GM19351 (cell line): Measurements from ENCODE around the gene CCSER1.
"Not testable (repeated sequence)": the region's sequence is repeated elsewhere in the genome, so short reads cannot be mapped to it uniquely, and the experiment has no call there.

Experiments
- ATAC-seq: cut with Tn5 transposase; IDR thresholded peaks from one replicate; pipeline ENCODE4 v1.9.1; 2021; ENCODE audit warnings: mild to moderate bottlenecking, moderate library complexity; ENCODE audit not compliant: unreplicated experiment

Gene CCSER1

DNA sequence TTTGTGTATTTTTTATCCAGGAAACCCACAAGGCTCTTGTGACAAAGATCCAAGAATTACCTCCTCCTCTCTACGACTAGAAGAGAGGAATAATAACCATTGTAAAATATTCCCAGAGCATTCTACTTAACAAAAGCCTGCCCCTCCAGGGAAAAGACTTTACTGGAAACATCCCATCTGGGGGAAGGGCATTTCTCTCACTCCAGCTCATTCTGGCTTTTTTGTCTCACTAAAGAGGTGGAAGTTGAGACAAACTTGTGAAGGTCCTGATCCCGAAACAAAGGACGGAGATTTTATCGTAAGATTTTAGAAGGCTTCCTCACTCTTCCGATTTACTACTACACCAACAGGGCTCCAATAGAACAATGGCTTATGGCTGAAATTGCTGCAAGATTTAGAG, 1484.6 kb downstream of the CCSER1 start:
- ATAC-seq = no peak

DNA sequence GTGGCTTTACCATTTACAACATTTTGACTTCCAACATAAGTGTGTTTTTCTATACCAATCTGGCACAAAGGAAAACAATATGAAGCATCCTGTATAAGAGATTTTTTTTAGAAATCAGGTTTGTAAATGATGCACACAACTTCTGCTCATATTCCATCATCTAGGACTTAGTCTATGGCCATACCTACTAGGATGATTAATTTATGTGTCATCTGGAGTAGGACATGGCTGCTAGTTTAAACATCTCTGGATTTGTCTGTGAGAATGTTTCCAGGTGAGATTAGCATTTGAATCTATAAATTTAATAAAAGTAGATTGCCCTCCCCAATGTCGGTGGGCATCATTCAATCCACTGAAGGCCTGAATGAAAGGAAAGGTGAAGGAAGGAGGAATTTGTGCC, 1493.8 kb downstream of the CCSER1 start:
- no peak for ATAC-seq

DNA sequence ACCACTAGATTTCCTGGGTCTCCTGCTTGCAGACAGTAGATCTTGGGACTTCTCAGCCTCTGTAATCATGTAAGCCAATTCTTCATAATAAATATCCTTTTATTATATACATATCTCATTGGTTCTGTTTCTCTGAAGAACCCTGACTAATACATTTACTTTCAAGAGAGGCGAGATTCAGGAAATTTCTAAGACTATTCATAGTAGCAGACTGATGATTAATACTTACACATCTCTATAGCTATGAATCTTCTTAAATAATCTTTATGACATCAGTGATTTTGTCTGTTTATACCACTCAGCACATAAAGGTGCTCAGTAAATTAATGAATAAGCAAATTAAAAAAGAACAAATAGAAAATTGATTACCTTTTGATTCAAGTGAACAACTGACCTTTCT, 1494.3 kb downstream of the CCSER1 start:
- ATAC-seq = no peak

DNA sequence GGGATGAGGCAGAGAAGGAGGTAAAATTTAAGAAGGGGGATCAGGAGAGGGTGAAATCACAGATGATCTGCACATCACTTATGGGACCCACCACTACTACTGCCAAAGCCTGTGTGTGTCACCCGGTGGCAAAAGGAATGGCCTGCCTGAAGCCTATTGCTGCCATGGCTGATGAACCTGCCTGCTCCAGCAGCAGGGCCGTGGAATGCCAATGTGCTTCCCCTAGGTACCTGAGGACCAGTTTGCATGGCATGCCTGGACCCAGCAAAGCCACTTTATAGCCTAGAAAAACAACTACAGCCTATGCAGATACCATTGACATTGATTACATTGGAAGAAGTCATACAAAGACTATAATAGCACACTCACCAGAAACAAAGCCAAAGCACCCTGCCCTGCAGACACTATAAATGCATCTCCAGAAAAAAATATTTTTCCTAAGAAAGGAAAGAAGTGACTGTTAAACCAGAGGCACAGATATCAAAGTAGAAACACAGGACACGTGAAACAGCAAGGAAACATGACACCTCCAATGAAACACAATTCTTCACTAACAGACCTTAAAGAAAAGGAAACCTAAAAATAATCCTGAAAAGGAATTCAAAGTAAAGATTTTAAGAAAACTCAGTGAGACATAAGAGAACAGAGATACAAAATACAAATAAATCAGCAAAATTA, 1495.9 kb downstream of the CCSER1 start:
- ATAC-seq = no peak

DNA sequence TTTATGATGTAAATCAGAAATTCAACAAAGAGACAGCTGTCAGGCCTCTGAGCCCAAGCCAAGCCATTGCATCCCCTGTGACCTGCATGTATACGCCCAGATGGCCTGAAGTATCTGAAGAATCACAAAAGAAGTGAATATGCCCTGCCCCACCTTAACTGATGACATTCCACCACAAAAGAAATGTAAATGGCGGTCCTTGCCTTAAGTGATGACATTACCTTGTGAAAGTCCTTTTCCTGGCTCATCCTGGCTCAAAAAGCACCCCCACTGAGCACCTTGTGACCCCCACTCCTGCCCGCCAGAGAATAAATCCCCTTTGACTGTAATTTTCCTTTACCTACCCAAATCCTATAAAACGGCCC, 1496.4 kb downstream of the CCSER1 start:
- not testable (repeated sequence) for ATAC-seq

DNA sequence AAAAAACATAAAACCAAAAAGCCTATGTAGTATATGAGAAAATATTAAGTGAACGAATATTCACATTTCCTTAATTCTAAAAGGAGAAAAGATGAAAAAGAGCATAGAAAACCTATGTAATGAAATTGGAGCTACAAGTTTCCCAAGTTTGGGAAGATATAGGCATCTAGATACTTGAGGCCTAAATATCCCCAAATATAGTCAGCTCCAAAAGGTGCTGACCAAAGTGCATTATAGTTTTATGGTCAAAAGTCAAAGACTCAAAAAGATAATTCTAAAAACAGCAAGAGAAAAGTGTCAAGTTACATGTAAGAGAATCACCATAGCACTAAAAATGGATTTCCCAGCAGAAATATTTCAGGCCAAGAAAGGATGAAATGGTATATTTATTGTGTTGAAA, 1502.9 kb downstream of the CCSER1 start:
- no peak for ATAC-seq

DNA sequence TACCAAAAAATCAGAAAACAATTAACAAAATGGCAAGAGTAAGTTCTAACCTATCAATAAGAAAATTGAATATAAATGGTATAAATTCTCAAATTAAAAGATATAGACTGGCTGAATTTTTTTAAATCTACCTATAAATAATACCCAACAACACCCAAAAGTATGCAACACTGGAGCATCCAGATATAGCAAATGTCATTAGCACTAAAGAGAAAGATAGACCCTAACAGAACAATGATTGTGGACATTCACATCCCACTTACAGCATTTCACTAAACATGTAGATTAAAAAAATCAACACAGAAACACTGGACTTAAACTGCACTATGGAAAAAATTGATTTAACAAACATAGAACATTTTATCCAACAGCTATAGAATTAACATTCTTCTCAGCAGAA, 1503.6 kb downstream of the CCSER1 start:
- ATAC-seq = no peak

DNA sequence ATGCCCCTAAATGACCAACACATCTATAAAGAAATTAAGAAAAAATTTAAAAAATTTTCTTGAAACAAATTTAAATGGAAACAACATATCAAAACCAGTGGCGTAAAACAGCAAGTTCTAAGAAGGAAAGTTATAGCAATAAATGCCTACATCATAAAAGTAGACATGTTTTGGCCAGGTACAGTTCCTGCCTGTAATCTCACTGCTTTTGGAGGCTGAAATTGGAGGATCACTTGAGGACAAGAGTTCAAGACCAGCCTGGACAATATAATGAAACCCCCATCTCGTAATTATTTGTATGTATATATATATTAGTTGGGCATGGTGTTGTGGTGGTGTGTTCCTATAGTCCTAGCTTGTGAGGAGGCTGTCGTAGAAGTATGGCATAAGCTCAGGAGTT, 1504.1 kb downstream of the CCSER1 start:
- no peak for ATAC-seq

DNA sequence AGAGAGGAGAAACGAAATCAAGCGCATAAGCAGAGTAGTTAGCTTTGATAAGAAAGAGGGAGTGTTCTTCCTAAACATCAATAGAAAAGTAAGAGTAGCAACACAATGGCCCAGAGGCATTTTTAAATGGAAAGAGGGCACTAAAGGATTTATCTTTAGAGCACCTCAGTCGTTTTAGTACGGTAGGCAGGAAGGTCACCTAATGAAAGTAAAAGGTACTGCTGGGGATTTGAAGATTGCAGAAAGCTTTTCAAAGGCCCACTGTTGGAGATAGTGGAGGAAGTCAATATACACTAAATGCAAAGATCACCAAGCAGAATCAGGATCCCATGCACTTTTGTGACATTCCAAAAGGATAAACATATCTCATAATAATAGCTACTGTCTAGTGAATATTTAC, 1508.9 kb downstream of the CCSER1 start:
- ATAC-seq = no peak
